Upper lobe of left lung (tissue), 4 donors: Measurements from ENCODE around the gene IFNA21.
"Not testable (repeated sequence)": the region's sequence is repeated elsewhere in the genome, so short reads cannot be mapped to it uniquely, and the experiment has no call there.

Experiments
- EP300 ChIP-seq, 4 donors: sonication (generic); formaldehyde crosslinking; IDR thresholded peaks; one replicate each; pipeline ENCODE4 v1.5.1; 2017; ENCODE audit warnings: antibody characterized with exemption in 4 of 4, control low read depth in 2 of 4
- POLR2A ChIP-seq, 4 donors: fragments of 450-650 bp; IDR thresholded peaks; one replicate each; pipeline ENCODE4 v1.5.1; 2016 to 2017; ENCODE audit warnings: antibody characterized with exemption in 4 of 4, mild to moderate bottlenecking in 2 of 4
- POLR2AphosphoS5 ChIP-seq, 2 donors: sonication (generic); formaldehyde crosslinking; IDR thresholded peaks; one replicate each; pipeline ENCODE4 v1.5.1; 2017; ENCODE audit warnings: antibody characterized with exemption in 2 of 2
- TF ChIP-seq, protein P1 (sequence below), 6 experiments: fragments of 450-650 bp in 4 of 6; fragments of 200-600 bp in 2 of 6; sonication (generic) in 2 of 6; IDR thresholded peaks; one replicate each; pipeline ENCODE4 v1.5.1; 2016 to 2019; ENCODE audit warnings: antibody characterized with exemption in 6 of 6

- not testable (repeated sequence) for TF ChIP-seq POLR2A, EP300, POLR2AphosphoS5 (IDR thresholded peaks at IDR 0.05)
- TF ChIP-seq, protein P1, sequence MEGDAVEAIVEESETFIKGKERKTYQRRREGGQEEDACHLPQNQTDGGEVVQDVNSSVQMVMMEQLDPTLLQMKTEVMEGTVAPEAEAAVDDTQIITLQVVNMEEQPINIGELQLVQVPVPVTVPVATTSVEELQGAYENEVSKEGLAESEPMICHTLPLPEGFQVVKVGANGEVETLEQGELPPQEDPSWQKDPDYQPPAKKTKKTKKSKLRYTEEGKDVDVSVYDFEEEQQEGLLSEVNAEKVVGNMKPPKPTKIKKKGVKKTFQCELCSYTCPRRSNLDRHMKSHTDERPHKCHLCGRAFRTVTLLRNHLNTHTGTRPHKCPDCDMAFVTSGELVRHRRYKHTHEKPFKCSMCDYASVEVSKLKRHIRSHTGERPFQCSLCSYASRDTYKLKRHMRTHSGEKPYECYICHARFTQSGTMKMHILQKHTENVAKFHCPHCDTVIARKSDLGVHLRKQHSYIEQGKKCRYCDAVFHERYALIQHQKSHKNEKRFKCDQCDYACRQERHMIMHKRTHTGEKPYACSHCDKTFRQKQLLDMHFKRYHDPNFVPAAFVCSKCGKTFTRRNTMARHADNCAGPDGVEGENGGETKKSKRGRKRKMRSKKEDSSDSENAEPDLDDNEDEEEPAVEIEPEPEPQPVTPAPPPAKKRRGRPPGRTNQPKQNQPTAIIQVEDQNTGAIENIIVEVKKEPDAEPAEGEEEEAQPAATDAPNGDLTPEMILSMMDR (IDR thresholded peaks at IDR 0.05) = not testable (repeated sequence)
These were observed 44.3 kb upstream of the IFNA21 start for GRCh38 chr9:21210782-21211181.
